A673 (cell line): Measurements from ENCODE around the gene GPRC5C. TPM values are rescaled to one million over a fixed set of nuclear protein-coding genes. Genes with fewer than 3 reads are reported as not detected.

Experiments
- BruUV-seq: library from RNA; stranded (reverse); fragments of 400-500 nt; replicated peaks from 2 replicates; lab custom pipeline; 2021; lab: Mats Ljungman, UMichigan
- CTCF ChIA-PET: fragments of 300-600 bp; sonication (Branson Sonifier 250); formaldehyde crosslinking; loops from one replicate; lab custom pipeline; 2022; ENCODE audit warnings: antibody characterized with exemption; lab: Charles Lee
- POLR2A ChIA-PET: fragments of 300-600 bp; sonication (Branson Sonifier 250); formaldehyde crosslinking; loops from one replicate; lab custom pipeline; 2022; ENCODE audit warnings: antibody characterized with exemption; ENCODE audit not compliant: low non-redundant PET; lab: Charles Lee
- DNase-seq: peaks from one replicate; pipeline ENCODE4 v3.0.0-alpha.2; 2015; ENCODE audit warnings: low spot score
- H3K27ac ChIP-seq: fragments of 200-600 bp; sonication (generic); 2 replicates; pipeline ENCODE4 v1.5.1; 2016; ENCODE audit warnings: mixed run types, low read depth, mild to moderate bottlenecking, mixed read lengths, antibody characterized with exemption, low read length; ENCODE audit not compliant: poor library complexity, severe bottlenecking
- H3K27me3 ChIP-seq: fragments of 200-600 bp; sonication (generic); replicated peaks from 2 replicates; pipeline ENCODE4 v1.6.1; 2017; ENCODE audit warnings: mixed run types, low read depth, mild to moderate bottlenecking, mixed read lengths, antibody characterized with exemption, low read length; ENCODE audit not compliant: insufficient read depth, poor library complexity
- H3K36me3 ChIP-seq: fragments of 200-600 bp; sonication (generic); 2 replicates; pipeline ENCODE4 v1.6.1; 2016; ENCODE audit warnings: mixed run types, mild to moderate bottlenecking, mixed read lengths, antibody characterized with exemption, low read length; ENCODE audit not compliant: insufficient read depth, poor library complexity, severe bottlenecking
- H3K4me1 ChIP-seq: fragments of 200-600 bp; sonication (generic); 2 replicates; pipeline ENCODE4 v1.6.1; 2017; ENCODE audit warnings: mixed run types, mild to moderate bottlenecking, mixed read lengths, antibody characterized with exemption, low read length; ENCODE audit not compliant: insufficient read depth, poor library complexity, severe bottlenecking
- H3K4me3 ChIP-seq: fragments of 200-600 bp; sonication (generic); 2 replicates; pipeline ENCODE4 v1.5.1; 2016; ENCODE audit warnings: low read depth, mixed run types, mild to moderate bottlenecking, mixed read lengths, low read length; ENCODE audit not compliant: poor library complexity, severe bottlenecking
- H3K9me3 ChIP-seq: fragments of 200-600 bp; sonication (generic); 2 replicates; pipeline ENCODE4 v1.6.1; 2016; ENCODE audit warnings: mixed run types, low read depth, mild to moderate bottlenecking, mixed read lengths, antibody characterized with exemption, low read length; ENCODE audit not compliant: poor library complexity, severe bottlenecking
- EZH2 ChIP-seq: fragments of 200-600 bp; sonication (generic); IDR thresholded peaks from 2 replicates; pipeline ENCODE4 v1.6.1; 2017; ENCODE audit warnings: borderline replicate concordance, low read depth, mild to moderate bottlenecking, mixed read lengths, antibody characterized with exemption, low read length; ENCODE audit not compliant: poor library complexity, severe bottlenecking
- intact Hi-C: fragments of 100-400 bp; cut with micrococcal nuclease; formaldehyde crosslinking; loops from one replicate; pipeline ENCODE4 v1.10.0; 2022; ENCODE audit not compliant: unreplicated experiment
- total RNA-seq: library from RNA; stranded (reverse); gene quantifications from 2 replicates; pipeline ENCODE4 v1.2.3, GENCODE V29; 2021
- TF ChIP-seq, protein P1 (sequence below): fragments of 300-800, 200-600 bp; sonication (generic); conservative IDR thresholded peaks from 2 replicates; pipeline ENCODE4 v1.5.1; 2017; ENCODE audit warnings: low read depth, mild to moderate bottlenecking, antibody characterized with exemption, low read length, moderate library complexity, mixed read lengths

Gene GPRC5C
- total RNA-seq, 1 experiment from 2014 or later: not detected

DNA sequence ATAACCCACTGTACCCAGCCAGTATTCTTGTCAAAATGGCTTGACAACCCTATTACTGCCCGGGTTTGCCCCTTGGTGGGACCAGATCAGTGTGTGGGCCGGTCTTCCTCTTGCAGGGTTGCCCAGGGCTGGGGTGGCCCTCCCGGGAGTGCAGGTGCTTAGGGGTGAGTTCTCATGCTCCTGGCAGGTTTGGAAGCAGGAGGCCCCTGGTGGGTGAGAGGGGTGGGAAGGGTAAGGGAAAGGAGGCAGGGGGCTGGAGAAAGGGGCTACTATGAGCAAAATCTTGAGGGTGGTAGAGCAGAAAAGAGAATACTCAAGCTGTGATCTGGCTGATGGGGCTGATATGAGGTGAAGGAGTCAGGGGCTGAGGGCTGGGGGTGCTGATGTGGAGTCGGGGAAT lies 41.0 kb downstream of the GPRC5C start:
- Histone ChIP-seq H3K27me3 (no peaks in the 10 kb centered on the region), H3K4me3 (no peak overlapping the region), H3K9me3 (peaks cover 9% of the 10 kb centered on the region), H3K4me1 (no peaks in the 10 kb centered on the region), H3K27ac (no peak overlapping the region), H3K36me3 (no peaks in the 10 kb centered on the region)
- TF ChIP-seq EZH2: no peak
- TF ChIP-seq, protein P1, sequence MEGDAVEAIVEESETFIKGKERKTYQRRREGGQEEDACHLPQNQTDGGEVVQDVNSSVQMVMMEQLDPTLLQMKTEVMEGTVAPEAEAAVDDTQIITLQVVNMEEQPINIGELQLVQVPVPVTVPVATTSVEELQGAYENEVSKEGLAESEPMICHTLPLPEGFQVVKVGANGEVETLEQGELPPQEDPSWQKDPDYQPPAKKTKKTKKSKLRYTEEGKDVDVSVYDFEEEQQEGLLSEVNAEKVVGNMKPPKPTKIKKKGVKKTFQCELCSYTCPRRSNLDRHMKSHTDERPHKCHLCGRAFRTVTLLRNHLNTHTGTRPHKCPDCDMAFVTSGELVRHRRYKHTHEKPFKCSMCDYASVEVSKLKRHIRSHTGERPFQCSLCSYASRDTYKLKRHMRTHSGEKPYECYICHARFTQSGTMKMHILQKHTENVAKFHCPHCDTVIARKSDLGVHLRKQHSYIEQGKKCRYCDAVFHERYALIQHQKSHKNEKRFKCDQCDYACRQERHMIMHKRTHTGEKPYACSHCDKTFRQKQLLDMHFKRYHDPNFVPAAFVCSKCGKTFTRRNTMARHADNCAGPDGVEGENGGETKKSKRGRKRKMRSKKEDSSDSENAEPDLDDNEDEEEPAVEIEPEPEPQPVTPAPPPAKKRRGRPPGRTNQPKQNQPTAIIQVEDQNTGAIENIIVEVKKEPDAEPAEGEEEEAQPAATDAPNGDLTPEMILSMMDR: no peak
- no TSS peak for BruUV-seq
- no peak for DNase-seq
- ChIA-PET POLR2A (no interaction called here), CTCF (no interaction called here)
- intact Hi-C loops: no loop called here

DNA sequence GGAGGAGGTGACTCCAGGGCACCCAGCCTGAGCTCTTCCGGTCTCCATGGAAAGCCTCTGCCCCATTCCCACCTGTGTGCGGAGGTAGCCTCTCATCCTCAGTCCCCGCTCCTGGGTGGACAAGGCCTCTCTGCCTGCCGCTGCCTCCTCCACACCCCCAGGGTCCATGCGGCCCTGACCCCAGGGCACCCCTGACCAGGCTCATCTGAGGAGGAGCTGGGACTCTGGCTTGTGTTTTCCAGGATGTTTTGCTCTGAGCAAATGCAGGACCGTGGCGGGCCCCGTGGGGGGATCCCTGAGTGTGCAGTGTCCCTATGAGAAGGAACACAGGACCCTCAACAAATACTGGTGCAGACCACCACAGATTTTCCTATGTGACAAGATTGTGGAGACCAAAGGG lies 41.4 kb downstream of the GPRC5C start:
- peaks cover 9% of the 10 kb centered on the region for H3K9me3 ChIP-seq
- DNase-seq: no peak
- POLR2A ChIA-PET: no interaction called here
- no peaks in the 10 kb centered on the region for H3K4me1 ChIP-seq
- H3K4me3 ChIP-seq: no peak overlapping the region
- no peaks in the 10 kb centered on the region for H3K36me3 ChIP-seq
- TF ChIP-seq, protein P1: no peak
- TF ChIP-seq EZH2: no peak
- H3K27ac ChIP-seq: no peak overlapping the region
- H3K27me3 ChIP-seq: no peaks in the 10 kb centered on the region
- no TSS peak for BruUV-seq
- intact Hi-C loops: no loop called here
- CTCF ChIA-PET: no interaction called here

DNA sequence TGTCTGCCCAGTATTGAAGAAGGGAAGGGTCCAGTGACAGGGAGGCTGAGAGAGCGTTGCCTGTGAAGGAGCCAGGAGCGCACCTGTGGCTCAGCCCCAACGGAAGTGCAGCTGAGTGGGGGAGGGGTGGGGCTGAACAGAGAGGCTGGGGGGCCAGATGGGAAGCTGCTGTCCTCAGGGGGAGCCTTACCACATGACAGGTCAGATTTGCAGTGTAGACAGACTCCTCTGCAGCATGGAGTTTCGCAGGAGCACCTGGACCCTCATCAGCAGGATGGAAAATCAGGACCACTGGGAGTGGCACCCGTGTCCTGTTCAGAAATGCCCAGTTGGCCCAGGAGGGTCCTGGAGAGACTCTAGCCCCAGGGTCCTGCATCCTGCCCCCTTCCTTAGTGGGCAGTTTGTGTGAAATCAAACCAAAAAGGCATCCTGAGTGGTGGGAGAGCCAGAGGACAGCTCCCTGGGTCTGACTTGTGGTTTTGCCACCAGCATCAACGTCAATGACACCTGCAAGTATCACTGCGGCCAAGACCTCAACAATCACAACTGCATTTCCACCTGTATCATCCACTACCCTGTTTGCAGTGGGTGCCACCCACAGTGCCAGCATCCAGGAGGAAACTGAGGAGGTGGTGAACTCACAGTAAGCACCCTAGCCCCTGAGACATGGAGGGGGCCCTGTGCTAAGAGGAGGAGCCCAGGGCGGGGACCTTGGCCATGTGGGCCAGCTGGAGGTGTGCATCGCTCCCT lies 42.3 kb downstream of the GPRC5C start:
- intact Hi-C loops: no loop called here
- DNase-seq: no peak
- H3K27me3 ChIP-seq: no peaks in the 10 kb centered on the region
- no peak overlapping the region for H3K27ac ChIP-seq
- no peaks in the 10 kb centered on the region for H3K36me3 ChIP-seq
- H3K4me3 ChIP-seq: no peak overlapping the region
- no TSS peak for BruUV-seq
- TF ChIP-seq, protein P1: no peak
- TF ChIP-seq EZH2: no peak
- POLR2A ChIA-PET: no interaction called here
- CTCF ChIA-PET: no interaction called here
- peaks cover 9% of the 10 kb centered on the region for H3K9me3 ChIP-seq
- no peaks in the 10 kb centered on the region for H3K4me1 ChIP-seq
